Activated CD8-positive, alpha-beta memory T cell treated with anti-CD3 and anti-CD28 coated beads for 36 hours (primary cell): ENCODE data around the gene PHYHD1. TPM values are rescaled to one million over a fixed set of nuclear protein-coding genes. Genes with fewer than 3 reads are reported as not detected.

ENCODE experiments used
- CTCF ChIA-PET: fragments of 350-600 bp; sonication (Branson Sonifier 250); formaldehyde crosslinking; loops from one replicate; lab custom pipeline; 2021; ENCODE audit warnings: antibody characterized with exemption; lab: Charles Lee
- POLR2A ChIA-PET: fragments of 350-600 bp; sonication (Branson Sonifier 250); formaldehyde crosslinking; loops from one replicate; lab custom pipeline; 2021; ENCODE audit warnings: antibody characterized with exemption; lab: Charles Lee
- total RNA-seq, 2 experiments: library from RNA; stranded (reverse); gene quantifications; one replicate each; pipeline ENCODE4 v1.2.3, GENCODE V29; 2021

The PHYHD1 gene
- not detected for total RNA-seq

- POLR2A ChIA-PET = no interaction called here
- CTCF ChIA-PET = interaction anchor here (0.6 to 1.0 kb wide), 2 partner anchors 8 to 43 kb away, joined by 3 read pairs; no protein-coding TSS in a partner anchor
These were observed at the start of gene PHYHD1 for GRCh38 chr9:128920381-128921058. Gene PHYHD1, plus strand, starts transcription at chr9:128920982. Its CDS starts 1,342 bp downstream, at chr9:128922324.

- ChIA-PET POLR2A (no interaction called here), CTCF (interaction anchor here (1.1 to 2.1 kb wide), 2 partner anchors 45 to 51 kb away, joined by 3 to 9 read pairs; no protein-coding TSS in a partner anchor)
These were observed 42.9 kb upstream of the PHYHD1 start for GRCh38 chr9:128877852-128878251.

DNA sequence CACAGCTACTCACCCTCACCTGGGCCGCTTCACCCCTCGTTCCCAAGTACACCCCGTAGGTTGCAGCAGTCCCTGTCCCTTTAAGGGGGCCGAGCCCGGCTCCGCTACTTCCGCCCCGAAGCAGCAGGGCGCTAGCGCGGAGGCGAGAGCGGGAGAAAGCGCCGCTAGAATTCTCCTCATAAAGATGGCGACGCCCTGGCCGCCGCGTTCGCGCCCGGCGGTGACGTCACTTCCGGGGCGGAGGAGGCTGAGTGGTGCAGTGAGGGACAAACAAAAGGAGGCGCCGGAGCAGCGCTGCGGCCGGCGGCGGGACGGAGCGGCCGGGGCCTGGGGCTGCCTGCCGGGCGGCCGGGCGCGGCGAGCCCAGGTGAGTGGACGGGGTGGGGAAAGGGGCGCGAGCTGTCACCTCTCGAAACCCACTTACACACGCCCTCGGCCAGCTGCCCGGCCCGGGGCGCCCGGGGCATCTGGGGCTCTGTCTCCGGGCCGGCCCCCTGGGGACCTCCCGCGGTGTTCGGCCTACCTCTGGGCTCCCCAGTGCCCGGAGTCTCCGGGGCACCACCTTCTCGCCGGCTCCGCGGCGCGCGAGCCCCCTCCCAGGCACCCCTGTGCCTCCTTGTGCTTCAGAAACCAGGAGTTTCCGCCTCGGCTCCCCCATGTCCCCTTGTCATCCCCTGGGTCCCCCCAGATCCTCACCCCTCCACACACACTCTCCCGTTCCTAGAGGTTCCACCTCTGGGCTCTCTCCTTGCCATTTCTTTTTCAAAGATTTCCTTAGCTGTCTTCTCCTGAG, 38.7 kb upstream of the PHYHD1 start, which contains the start of the genes KYAT1 and LRRC8A:
Gene KYAT1, minus strand, starts transcription at position 67 of the 793 bp plus-strand sequence. CDS start 36,545 bp downstream, outside the sequence.
Gene LRRC8A, plus strand, starts transcription at position 250 of the 793 bp plus-strand sequence. CDS start 25,032 bp downstream, outside the sequence.
- POLR2A ChIA-PET = interaction anchor here (0.8 to 1.0 kb wide), 2 partner anchors 9 to 198 kb away, joined by 3 read pairs; no protein-coding TSS in a partner anchor
- CTCF ChIA-PET = interaction anchor here (1.1 to 1.7 kb wide), 3 partner anchors 23 to 111 kb away, joined by 3 to 4 read pairs (median 3); partner anchors contain the start of gene ZER1

DNA sequence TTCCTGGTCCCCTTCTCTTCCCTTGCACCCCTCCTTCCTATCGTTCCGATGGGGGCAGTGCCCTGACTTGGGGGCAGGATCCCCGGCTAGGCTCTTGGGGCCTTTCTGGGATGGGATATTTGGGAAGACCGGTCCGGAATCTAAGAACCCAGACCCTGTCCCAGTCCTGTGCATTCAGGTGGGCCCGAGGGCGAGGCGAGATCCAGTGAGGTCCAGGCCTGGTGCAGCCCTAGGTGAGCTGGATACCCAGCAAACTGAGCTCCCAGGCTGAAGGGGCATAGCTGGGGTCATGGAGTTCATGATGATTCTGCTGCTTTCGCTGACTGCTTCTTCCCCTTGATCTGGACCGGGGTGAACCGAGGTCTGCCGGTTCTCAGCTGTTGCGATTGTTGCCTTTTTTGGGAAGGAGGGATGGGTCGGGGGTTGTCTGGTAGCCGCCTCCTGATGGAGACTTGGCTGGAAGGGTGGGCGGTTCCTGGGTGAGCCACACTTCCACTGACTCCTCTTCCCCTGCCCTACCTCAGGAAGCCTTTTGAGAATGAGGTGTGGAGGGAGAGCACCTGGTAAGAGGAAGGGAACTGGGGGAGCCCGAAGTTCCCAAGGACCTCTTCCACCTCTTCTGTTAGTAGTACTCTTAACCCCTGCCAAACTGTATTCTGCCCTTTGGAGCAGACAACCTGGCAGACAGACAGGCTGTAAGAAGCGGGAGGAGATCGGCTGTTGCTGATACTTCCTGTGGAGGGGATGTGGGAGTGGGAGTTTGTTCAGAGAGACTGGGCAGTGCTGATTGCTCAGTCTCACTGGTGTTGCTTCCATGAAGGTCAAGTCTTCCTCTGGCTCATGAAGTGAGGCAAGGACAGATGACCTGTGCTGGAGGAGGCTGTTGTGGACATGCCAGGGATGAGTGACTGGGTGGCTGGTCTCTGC, 37.8 kb upstream of the PHYHD1 start:
- POLR2A ChIA-PET = interaction anchor here (0.8 to 1.0 kb wide), 2 partner anchors 9 to 199 kb away, joined by 3 read pairs; no protein-coding TSS in a partner anchor
- CTCF ChIA-PET = interaction anchor here (1.1 to 1.7 kb wide), 3 partner anchors 23 to 112 kb away, joined by 3 to 4 read pairs (median 3); partner anchors contain the start of gene ZER1

DNA sequence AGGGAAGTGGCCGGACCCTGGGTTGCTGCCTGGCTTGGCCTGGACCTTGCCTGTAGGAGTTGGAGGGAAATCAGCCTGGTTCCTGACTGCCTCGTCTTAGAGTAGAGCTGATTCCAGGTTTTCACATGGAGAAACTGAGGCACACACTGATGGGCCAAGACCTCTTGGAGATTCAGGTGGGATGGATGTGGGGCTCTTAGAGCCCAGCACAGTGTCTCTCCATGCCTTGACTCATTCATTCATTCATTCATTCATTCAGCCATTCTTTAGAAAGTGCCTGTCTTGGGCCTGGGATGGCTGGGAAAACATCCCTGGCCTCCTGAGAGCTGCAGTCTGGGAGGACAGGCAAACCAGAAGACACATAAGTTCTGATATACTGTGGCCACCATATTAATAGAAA, 36.6 kb upstream of the PHYHD1 start:
- ChIA-PET POLR2A (interaction anchor here (0.6 to 0.8 kb wide), 2 partner anchors 8 to 970 kb away, joined by 4 read pairs; no protein-coding TSS in a partner anchor), CTCF (interaction anchor here (1.4 kb wide), 1 partner anchor 17 kb away, joined by 3 read pairs; no protein-coding TSS in a partner anchor)

DNA sequence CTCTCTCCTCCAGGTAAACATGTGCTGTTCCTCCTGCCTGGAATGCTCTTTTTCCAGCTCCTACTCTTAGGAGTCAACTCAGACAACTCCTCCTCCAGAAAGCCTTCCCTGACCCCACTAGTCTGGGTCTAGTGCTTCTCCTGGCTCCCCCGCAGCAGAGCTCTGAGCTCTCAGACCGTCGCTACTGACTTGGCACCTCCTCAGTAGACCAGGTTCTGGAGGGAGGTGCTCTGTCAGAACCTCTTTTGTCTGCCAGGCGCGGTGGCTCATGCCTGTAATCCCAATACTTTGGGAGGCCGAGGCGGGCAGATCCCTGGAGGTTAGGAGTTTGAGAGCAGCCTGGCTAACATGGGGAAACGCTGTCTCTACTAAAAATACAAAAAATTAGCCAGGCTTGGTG, 35.4 kb upstream of the PHYHD1 start:
- ChIA-PET POLR2A (no interaction called here), CTCF (interaction anchor here (1.4 kb wide), 1 partner anchor 15 kb away, joined by 3 read pairs; no protein-coding TSS in a partner anchor)

DNA sequence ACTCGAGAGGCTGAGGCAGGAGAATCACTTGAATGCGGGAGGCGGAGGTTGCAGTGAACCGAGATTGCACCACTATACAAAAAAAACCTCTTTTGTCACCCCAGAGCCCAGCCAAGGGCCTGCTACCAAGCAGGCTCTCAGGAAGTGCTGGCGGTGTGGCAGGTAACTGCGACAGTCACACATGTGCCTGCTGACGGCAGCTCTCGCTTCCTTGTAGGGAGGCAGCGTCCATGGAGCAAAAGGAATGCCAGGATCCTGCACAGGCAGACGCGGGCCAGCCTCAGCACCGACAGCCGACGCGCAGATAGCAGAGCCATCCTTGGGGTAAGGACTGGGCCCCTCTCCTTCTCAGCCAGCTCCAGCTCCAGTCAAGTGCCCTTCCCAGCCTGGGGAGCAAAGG, 35.0 kb upstream of the PHYHD1 start:
- CTCF ChIA-PET = interaction anchor here (1.0 kb wide), 1 partner anchor 22 kb away, joined by 3 read pairs; no protein-coding TSS in a partner anchor
- POLR2A ChIA-PET = no interaction called here

DNA sequence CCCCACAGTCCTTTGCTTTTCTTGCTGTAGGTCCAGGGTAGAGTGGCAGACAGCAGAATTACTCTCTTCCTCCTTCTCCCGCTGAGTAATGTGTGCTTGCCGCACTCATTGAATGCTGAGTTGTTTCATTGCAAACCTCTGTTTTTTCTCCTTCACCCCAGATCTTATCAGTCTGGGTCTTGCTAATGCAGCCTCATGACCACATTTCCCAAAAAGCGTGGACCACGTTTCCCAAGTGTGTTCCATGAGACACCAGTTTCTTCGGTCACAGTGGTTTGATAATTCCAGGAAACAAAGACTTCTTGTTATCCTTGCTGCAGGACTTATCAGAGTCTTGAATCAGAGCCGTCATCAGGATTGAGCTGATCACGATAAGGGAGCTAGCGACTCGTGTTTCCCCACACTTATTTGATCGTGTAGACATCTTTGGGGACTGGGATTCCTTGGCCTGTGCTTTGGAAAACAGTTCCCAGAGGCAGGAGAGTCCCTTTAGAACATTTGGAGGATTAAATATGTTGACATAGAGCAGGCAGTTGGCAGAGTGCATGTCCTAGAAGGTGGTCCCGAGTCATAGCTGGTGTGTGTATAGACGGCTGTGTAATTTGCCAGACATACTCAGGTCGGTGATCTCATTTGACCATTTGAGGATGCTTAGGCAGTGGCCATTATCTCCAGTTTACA, 34.4 kb upstream of the PHYHD1 start:
- POLR2A ChIA-PET = no interaction called here

GRCh38 chr9:128887049-128887448, 33.7 kb upstream of the PHYHD1 start:
- CTCF ChIA-PET = interaction anchor here (1.0 kb wide), 1 partner anchor 24 kb away, joined by 3 read pairs; no protein-coding TSS in a partner anchor
- POLR2A ChIA-PET = no interaction called here

More for the DNA sequence above, 34.4 kb upstream of the PHYHD1 start:
- CTCF ChIA-PET = interaction anchor here (1.0 kb wide), 1 partner anchor 23 kb away, joined by 3 read pairs; no protein-coding TSS in a partner anchor

- CTCF ChIA-PET = interaction anchor here (1.6 kb wide), 1 partner anchor 40 kb away, joined by 6 read pairs; no protein-coding TSS in a partner anchor
- POLR2A ChIA-PET = no interaction called here
These were observed 32.9 kb upstream of the PHYHD1 start for GRCh38 chr9:128887914-128888350.

GRCh38 chr9:128891321-128892220, 29.2 kb upstream of the PHYHD1 start:
- CTCF ChIA-PET = no interaction called here
- POLR2A ChIA-PET = interaction anchor here (1.0 kb wide), 1 partner anchor 9 kb away, joined by 3 read pairs; no protein-coding TSS in a partner anchor

DNA sequence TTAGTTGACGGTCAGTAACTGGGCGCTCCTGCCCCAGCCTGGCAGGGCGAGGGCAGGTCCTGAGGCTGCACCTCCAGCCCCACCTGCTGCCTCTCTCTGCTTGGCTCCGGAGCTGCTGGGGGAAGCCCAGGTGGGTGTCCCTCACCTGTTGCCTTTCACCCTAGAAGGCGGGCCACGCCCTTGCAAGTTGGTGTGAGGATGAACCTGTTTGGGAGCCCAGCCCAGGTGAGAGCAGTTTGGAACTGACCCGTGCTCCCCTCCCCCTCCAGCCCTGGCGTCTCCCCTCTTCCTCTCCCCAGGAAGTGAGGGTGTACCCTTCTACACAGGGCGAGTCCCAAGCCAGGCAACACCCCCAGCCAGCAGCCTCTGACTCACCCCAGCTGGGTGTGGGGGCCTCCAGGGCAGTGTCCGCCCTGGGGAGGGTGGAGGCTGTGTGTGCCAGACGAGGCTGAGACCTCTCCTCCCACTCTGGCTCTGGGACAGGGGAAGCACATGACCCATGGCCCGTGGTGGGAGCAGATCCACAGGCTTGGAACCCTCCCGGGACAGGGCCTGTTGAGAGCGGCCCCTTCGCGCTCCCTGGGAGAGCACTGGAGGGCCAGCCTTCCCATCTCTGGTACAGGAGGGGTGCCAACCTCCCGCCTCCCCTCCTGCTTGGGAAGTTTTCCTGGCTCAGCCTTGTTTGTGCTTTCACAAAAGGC, 28.4 kb upstream of the PHYHD1 start:
- ChIA-PET CTCF (no interaction called here), POLR2A (no interaction called here)

DNA sequence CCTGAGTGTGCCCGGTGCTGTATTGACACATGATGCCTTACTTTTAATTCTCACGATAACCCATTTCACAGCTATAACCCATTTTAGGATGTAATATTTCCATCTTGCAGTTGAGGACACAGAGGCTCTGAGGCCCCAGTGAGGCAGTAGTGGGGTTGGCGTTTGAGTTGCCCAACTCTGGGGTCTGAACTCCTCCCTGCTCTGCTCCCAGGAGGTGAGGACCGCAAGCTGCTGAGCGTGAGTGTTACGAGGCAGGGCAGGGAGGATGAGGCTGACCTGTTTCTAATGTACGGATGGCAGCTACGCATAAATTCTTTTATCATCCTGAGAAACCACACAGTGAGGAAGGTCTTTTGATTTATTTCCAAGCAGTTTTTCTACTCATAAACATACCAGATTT, 27.4 kb upstream of the PHYHD1 start:
- POLR2A ChIA-PET = no interaction called here
- CTCF ChIA-PET = no interaction called here

- POLR2A ChIA-PET = no interaction called here
- CTCF ChIA-PET = interaction anchor here (0.7 kb wide), 1 partner anchor 175 kb away, joined by 3 read pairs; no protein-coding TSS in a partner anchor
These were observed 26.0 kb upstream of the PHYHD1 start for GRCh38 chr9:128894764-128895163.

- ChIA-PET POLR2A (no interaction called here), CTCF (no interaction called here)
These were observed 25.2 kb upstream of the PHYHD1 start for GRCh38 chr9:128895556-128895955.

DNA sequence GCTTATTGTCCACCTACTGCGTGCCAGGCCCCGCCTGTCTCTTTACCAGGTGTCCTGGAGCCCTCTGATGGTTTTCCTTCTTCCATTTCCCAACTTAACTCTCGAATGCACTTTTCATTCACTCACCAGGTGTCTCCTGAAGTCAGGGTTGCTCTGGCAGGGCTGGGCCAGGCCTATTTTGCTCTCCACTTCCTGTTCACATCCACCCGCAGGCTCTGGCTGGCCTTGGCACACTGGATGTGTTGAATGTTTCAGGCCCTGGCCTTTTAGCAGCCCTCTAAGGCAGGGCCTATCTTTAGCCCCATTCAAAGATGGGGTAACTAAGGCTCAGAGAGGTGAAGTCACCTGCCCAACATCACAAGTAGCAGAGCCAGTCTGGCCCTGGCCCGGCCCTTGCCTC, 22.4 kb upstream of the PHYHD1 start:
- ChIA-PET CTCF (no interaction called here), POLR2A (no interaction called here)
